Measurements from ENCODE around the gene MTHFR.

Gene MTHFR

DNA sequence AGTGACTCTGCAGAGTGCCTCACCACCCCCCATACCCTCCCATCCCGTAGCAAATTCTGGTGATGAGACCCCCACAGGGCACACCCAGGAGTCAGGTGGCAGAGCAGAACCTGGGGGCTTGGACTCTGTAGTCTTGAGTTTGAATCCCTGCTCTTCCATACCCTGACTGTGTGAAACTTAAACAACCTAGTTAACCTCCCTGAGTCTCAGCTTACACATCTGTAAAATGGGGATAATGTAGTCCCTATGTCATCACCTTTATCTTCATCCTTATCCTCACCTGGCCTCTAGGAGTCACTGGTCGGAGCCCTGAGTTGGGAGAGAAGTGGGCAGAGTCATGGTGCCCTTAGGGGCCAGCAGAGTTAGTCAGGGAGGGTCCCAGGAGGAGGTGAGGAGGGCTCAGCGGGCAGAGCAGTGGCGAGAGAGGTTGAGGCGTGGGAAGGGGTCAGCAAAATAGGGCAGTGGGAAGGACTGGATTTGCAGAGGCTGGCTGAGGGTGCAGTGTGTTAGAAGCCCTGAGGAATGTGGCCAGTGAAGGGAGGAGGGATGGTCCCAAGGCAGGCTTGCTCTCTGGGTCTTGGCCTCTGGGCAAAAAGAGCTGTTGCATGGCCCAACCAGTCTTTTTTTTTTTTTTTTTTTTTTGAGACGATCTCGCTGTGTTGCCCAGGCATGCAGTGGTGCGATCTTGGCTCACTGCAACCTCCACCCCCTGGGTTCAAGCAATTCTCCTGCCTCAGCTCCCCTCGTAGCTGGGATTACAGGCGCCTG is 25.2 kb downstream of the MTHFR start:
- no peak for DNase-seq

DNA sequence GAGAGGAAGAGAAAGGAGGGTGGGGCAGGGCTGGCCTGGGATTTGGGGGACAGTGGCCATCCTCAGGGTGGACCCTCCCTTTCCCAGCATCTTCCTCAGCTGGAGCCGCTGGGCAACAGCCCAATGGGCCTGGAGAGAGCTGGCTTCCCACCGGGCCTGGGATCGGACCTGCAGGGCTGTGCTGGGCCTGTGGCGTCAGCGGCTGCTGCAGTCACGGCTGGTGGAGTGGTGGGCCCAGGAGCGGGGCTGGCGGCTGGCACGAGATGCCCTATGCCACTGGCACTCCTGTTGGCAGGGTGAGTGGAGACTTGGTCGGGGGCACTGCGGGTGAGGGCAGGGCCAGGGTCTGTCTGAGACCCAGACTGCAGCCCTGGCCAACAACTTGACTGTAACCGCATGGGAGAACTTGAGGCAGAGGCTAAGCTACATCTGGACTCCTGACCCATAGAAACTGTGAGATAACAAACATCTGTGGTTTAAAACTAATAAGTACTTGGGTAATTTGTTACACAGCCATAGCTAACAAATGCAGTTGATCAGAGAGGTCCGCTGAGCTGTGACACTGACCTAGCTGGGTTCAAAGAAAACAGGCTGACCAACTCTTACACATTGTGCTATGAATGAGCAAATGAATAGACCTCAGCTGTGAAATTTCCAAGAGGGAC is 25.9 kb downstream of the MTHFR start:
- DNase-seq: no peak

DNA sequence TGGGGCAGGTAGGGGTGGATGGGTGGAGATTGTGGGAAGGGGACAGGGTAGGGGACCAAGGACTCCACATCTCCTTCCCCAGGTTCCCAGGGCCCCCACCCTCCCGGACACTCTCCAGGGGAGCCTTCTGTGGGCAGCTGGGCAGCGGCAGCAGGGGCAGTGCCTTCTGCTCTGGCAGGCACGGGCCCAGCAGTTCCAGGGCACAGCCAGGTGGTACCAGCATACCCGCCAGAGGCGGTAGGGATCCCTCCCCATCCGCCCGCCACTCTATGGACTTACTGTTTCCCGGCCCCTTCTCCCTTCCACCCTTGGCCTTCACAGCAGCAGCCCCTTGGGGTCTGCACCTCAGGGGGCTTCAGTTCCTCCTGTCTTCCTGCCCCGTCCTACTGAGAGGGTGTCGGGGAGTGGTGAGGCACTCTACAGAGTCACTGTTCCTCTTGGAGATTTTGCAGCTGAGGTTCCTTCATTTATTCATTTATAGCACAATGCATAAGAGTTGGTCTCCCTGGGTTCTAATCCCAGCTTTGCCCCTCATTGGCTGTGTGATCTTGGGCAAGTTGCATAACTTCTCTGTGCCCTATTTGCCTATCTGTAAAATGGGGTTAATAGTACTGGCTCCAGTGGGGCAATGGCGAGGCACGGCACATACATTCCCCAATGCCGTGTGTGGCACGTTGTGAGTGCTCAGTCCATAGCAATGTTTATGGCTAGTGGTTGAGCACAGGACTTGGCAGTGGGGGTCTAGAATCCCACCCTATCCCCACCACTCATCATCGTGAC is 26.7 kb downstream of the MTHFR start:
- DNase-seq: no peak

DNA sequence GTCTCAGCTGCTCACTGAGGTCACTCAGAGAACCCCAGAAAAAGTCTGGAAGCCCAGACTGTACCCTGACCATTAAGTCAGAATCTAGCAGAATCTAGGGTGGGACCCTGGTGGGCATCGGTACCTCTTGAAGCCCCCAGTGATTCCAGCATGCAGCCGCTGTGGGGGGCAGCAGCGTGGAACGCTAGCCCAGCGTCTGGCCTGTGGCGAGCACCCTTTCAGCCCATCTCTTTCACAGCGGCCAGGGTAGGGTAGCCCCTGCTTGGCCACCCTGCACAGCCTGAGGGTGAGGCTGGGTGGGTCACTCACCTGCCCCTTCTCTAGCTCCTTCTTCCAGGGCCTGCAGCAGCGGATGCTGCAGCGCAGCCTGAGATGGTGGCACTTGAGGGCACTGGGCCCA is 27.4 kb downstream of the MTHFR start:
- no peak for DNase-seq

DNA sequence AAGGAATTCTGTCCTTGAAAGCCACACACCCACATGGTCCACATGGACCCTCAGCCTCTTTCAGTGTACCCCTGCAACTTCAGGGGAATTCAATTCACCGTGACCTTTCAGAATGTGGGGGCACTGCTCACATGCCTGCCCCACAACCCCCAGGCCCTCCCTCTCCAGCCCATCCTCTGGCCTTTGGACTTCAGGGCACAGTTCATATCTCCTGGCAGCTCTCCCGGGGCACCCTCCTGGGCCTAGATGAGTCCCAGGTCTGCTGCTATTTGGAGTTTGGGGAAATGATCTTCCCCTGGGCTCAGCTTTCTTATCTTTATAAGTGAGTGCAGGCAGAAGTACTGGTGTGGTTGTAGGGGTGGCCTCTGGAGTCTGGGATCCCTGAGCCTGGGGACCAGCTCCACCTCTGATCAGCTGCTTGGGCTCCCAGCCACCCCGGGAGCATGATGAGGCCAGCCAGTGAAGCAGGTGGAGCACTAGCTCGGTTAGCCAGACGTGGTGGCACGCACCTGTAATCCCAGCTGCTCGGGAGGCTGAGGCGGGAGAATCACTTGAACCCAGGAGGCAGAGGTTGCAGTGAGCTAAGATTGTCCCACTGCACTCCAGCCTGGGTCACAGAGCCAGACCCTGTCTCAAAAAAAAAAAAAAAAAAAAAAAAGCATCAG is 28.0 kb downstream of the MTHFR start:
- DNase-seq: no peak

DNA sequence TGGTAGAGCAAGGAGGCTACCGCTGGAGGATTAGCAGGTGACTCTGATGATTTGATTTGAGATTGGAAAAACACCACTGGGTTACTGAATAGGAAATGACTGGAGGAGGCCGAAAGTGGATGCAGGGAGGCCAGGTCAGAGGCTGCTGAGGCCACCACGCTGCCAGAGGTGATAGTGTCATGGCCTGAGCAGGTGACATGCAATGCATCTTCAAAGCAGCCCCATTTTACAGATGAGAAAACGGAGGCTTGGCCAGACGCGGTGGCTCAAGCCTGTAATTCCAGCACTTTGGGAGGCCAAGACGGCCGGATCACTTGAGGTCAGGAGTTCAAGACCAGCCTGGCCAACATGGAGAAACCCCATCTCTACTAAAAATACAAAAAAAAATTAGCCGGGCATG is 31.0 kb downstream of the MTHFR start:
- DNase-seq: no peak

DNA sequence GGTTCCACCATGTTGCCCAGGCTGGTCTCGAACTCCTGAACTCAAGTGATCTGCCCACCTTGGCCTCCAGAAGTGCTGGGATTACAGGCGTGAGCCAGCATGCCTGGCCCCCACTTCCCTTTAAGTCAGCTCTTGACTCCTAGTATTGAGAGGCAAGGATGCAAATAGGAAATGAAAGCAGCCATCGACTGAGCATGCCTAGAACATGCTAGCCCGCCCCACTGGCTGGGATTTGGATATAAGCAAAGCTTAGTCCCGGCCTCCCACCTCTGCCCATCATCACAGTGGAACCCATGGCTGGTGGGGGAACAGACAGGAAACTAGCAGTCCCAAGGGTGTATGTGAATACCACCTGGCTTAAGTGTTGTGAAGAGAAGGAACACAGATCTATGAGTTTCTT is 33.3 kb downstream of the MTHFR start:
- DNase-seq: no peak

DNA sequence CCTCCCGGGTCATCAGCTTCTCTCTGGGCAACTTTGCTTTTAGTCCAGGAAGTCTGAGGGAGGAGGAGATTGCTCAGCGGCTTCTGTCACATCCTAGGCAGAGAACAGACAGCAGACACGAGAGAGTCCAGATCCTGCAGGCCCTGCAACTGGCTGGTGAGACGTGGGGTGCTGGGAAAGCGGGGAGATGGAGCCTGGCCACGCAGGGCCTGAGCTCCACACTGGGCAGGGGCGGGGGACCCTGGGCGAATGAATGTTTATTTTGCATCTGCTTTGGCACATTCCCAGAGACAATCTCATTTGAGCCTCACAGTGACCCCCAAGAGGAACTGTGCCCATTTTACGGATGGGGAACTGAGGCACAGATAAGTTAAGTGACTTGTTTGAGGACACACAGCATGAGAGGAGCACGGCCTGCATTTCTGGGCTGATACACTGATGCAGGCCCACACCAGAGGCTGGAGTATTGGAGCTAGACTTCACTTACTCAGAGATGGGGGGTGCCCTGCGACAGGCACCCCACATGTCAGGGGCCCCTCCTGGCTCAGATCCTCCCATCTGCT is 34.2 kb downstream of the MTHFR start:
- DNase-seq: no peak

DNA sequence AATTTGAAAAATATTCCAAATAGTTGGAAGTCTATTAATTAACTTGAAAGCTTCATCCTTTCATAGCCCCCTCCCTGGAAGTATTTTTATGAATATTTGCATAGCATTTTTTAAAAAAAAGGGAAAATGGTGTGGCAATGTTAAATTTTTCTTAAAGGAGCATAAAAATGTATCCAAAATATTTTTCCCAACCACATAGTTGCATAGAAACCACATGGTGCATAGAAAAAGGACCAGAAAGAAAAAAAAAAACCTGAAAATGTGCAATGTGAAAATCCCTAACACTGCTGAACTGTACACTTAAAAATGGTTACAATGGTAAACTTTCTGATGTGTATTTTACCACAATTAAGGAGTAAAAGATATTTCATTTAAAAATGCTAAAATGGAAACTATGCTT is 35.8 kb downstream of the MTHFR start:
- no peak for DNase-seq

DNA sequence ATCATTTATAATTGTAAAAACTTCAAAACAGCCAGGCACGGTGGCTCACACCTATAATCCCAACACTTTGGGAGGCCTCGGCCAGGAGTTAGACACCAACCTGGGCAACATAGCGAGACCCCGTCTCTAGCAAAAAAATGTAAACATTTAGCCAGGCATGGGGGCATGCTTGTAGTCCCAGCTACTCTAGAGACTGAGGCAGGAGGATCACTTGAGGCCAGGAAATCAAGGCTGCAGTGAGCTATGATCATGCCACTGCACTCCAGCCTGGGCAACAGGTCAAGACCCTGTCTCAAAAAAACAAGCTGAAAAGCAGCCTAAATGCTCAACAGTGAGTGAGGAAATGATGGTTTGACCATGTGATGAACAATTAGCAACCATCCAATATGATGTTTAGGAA is 36.5 kb downstream of the MTHFR start:
- DNase-seq: no peak

DNA sequence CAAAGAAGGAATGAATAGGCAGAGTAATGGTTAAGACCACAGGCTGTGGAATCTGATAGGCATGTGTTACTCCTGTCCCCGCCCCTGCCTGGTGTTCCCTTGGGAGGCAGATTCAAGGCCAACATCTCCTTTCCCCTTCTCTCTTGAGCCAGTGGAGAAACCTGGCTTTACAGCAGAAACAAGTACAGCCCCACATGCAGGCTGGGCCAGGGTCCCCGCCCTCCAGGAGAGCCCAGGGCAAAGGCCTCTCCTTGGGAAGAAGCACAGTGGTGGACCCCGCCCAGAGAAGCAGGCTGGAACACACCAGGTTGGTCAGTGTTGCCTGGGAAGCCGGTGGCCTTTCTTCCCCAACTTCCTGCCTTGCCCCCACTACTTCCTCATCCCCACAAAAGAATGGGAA is 36.9 kb downstream of the MTHFR start:
- DNase-seq: no peak

DNA sequence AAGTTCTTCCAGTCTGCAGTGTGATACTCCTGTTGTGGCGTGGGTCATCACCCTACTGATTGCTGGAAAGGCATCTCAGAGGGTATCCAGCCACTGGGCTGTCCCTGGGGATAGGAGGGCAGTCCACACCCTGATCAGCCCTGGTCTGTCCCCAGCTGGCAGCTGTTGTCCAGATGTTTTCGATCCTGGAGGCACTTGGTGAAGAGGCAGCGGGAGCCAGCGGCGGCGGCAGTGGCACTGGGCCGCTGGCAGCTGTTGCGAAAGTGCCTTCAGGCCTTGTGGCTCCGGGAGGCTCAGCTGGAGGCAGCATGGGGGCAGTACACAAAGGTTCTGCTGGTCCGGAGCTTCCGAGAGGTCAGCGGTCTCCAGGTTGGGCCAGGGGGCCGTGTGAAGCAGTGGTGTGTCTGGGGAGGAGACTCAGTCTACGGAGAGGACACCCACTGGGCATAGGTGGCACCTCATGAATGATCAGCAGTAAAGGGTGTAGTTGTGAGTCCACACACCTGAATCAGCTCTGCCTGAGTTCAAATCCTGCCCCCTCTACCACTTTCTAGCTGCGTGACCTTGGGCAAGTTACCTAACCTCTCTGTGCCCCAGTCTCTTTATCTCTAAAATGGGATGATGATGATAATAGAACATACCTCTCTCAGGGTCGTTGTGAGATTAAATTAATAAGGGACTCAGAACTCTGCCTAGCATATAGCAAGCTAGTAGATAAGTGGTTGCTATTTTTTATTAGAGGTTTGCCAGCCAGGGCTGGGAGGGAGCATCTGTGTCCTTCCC is 37.7 kb downstream of the MTHFR start:
- DNase-seq: no peak

DNA sequence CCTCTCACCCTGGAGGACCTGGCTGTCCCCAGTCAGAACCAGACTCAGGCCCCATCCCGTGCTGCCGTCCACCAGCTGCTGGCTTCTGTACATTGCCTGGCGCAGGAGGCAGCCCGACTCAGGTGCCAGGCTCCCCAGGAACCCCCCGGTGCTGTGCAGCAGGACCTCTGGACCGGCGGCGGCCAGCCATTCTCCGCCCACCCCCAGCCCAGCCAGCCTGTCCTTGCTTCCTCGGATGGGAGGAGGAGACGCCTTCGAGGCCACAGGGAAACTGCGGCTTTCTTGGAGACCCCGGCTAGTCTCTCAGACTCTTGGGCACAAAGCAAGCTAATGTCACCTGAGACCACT is 39.4 kb downstream of the MTHFR start:
- DNase-seq: no peak

DNA sequence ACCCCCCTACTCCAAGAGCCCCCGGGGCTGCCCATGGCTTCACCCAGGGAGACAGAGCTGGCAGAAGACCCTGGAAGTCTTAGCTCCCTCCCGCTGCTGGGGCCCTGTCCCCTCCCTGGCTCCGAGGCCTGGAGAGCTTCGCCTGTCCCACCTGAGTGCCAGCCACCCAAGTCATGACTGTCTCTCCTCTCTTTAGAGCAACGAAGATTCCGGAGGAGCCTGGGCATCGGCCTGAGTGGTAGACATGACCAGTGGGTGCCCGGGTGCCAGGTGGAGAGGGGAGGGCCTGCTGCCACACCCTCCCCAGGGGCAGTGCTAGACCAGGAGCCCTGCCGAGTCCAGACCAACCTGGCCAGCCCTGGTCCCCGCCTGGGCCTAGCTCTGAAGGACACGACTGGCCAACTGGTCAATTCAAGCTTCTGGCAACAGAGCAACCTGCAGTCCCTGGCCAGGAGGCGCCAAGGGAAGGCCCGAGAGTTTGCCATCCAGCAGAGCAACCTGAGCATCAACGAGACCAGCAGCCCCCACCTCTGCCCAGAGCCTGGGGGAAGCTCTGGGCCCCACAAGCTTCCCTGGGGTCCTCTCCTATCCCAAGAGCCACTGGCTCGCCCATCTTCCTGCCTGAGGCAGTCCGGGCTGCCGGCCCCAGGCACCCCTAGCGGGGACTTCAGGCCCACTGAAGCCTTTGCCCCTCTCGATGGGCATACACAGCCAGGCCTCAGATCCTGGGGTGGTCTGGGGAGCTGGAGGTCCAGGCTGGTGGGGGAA is 39.9 kb downstream of the MTHFR start:
- no peak for DNase-seq

DNA sequence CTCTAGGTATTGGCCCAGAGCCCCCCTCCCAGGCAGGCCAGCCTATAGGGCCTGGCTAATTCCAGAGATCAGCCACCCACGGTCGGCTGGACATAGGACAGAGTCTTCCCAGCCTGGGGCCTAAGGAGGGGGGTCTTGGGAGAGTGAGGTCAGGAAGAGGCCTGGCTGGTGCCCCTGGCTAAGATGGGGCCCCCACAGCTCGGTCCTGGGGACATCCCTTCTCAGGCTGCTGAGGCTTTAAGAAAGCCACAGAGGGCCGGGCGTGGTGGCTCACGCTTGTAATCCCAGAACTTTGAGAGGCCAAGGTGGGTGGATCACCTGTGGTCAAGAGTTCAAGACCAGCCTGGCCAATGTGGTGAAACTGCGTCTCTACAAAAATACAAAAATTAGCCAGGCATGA is 41.2 kb downstream of the MTHFR start:
- DNase-seq: no peak

DNA sequence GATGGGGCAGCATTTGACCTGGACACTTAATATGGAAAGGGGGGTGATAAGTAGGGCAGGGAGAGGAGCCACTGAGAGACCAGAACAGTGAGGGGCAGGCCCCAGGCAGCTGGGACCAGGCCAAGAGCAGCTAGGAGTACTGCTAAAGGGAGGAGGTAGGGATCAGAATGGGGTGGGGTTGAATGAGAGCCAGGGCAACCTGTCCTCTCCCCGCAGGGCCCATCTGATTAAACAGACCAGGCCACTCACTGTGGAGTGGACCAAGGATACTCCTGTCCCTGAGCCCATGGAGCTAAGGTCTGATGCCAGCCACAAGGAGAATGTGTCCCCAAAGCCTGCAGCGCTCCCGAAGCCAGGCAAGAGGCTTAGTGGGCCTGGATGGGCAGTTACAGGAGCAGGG is 41.6 kb downstream of the MTHFR start:
- DNase-seq: no peak

DNA sequence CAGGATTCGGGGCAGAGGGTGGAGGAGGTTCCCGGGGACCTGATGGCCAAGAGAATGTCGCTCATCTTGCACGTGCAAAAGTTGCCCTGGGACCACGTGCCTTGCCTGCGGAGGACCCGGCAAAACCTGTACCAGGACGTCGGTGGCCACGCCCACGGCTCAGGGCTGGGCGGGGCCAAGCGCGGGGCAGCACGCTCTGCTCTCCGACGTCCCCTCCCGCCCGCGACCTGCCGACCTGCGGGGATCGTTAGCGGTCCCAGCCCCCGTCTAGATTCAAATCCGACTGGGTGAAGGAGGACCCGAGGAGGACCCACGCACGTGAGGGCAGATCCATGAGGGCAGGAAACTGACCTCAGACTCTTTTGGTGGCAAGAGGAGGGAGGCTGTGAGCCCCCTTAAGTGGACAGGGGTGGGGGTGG is 43.8 kb downstream of the MTHFR start, which contains the start of gene C1orf167:
Gene C1orf167 (plus strand): TSS at position 206 of the 419 bp plus-strand sequence. CDS start 2,208 bp downstream, outside the sequence.
- peak in 1 of 3 experiments; percentile 5 for DNase-seq

DNA sequence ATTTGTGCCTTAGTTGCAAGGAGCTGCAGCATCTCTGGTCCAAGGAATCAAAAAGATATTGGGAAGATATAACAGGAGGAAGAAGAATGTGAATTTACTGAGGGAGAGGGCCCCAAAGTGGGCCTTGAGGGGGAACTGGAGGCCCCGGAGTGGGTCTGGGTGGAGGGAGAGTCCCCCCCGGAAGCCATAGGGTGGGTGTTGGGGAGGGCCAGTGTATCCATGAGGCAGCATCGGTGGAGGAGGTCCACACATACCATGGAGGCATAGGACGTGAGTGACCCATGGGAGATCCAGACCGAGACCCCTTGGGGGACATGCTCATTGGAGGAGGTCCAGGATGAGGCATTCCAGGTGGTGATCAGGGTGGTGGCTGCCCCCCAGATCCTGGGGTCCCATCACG is 44.5 kb downstream of the MTHFR start:
- no peak for DNase-seq

DNA sequence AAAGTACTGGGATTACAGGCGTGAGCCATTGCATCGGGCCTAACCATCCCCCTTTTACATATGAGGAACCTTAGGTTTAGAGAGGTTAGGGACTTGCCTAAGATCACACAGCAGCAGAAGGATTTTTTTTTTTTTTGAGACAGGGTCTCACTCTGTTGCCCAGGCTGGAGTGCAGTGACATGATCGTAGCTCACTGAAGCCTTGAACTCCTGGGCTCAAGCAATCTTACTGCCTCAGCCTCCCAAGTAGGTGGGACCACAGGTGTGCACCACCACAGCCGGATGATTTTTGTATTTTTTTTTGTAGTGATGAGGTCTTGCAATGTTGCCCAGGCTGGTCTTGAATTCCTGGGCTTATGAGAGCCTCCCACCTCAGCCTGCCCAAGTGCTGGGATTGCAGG is 46.0 kb downstream of the MTHFR start:
- DNase-seq: no peak

DNA sequence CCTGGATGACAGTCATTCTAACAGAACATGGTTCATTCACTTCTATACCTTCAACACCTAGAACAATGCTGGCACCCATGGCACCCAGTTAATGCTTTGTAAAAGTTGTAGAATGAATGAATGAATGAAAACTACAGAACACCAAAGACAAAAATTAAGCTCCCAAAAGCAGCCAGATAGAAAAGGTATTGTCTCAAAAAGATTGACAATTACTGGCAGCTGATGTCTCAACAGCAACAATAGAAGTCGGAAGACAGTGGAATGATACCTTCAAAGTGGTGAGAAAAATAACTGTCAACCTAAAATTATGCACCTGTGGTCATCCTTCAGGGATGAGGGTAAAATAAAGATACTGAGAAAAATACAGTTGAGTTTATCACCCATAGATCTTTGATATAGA is 48.7 kb downstream of the MTHFR start:
- DNase-seq: no peak

DNA sequence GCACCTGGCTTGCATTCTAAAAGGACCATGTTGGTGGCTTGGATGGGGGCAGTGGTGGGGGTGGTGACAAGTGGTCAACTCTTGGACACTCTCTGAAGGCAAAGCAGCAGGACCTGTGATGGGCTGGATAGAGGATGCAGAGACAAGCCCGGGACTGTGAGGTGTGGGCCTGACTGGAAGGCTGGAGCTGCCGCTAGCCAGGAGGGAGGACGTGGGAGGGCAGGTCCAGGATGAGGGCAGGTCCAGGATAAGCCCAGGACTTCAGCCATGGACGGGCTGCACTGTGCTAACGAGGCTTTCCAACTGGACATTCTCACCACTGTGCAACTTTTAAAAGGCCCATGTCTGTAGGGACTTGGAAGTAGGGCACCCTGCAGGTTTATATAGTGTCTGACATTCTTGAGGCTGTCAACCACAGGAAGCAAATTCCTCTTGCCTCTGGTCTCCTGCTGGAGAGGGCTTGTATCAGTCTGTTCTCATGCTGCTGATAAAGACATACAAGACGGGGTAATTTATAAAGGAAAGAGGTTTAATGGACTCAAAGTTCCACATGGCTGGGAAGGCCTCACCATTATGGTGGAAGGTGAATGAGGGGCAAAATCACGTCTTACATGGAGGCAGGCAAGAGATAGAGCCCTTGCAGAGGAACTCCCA is 52.1 kb downstream of the MTHFR start:
- DNase-seq: no peak
